Skeletal muscle cell (primary cell): ENCODE data around the gene CD300LG.
"Not testable (repeated sequence)": the region's sequence is repeated elsewhere in the genome, so short reads cannot be mapped to it uniquely, and the experiment has no call there.

Experiments used
- DNase-seq: peaks from one replicate; pipeline ENCODE4 v3.0.0-alpha.2; 2010; ENCODE audit warnings: low read depth
- H3K4me3 ChIP-seq: 2 replicates; pipeline ENCODE4 v1.5.1; 2011; ENCODE audit warnings: low read depth, mild to moderate bottlenecking, control low read depth, low read length, moderate library complexity

The CD300LG gene

GRCh38 chr17:43822570-43823190 lies 24.3 kb upstream of the CD300LG start:
- H3K4me3 ChIP-seq, result no peak overlapping the region
- no peak for DNase-seq

GRCh38 chr17:43823350-43824084 lies 23.5 kb upstream of the CD300LG start:
- DNase-seq, result no peak
- H3K4me3 ChIP-seq, result no peak overlapping the region

GRCh38 chr17:43825567-43825966 lies 21.4 kb upstream of the CD300LG start:
- no peak for DNase-seq
- no peak overlapping the region for H3K4me3 ChIP-seq

- H3K4me3 ChIP-seq, result no peak overlapping the region
- DNase-seq, result no peak
Measured at GRCh38 chr17:43826206-43826605, 20.8 kb upstream of the CD300LG start.

- DNase-seq, result no peak
- no peak overlapping the region for H3K4me3 ChIP-seq
Measured at GRCh38 chr17:43827596-43827995, 19.4 kb upstream of the CD300LG start.

GRCh38 chr17:43829738-43830137 lies 17.2 kb upstream of the CD300LG start:
- H3K4me3 ChIP-seq, result no peak overlapping the region
- DNase-seq, result no peak

- no peak overlapping the region for H3K4me3 ChIP-seq
- DNase-seq, result no peak
Measured at GRCh38 chr17:43830510-43831140, 16.4 kb upstream of the CD300LG start.

- no peak overlapping the region for H3K4me3 ChIP-seq
- no peak for DNase-seq
Measured at GRCh38 chr17:43831633-43832032, 15.3 kb upstream of the CD300LG start.

GRCh38 chr17:43832168-43832975 lies 14.6 kb upstream of the CD300LG start:
- DNase-seq, result peak; percentile 12
- peak overlapping the region; percentile 63 for H3K4me3 ChIP-seq

GRCh38 chr17:43832976-43833829 lies 13.8 kb upstream of the CD300LG start, which contains the start of gene MPP3:
Gene MPP3, minus strand, starts transcription at chr17:43833146. Its CDS starts 1,240 bp downstream, at chr17:43831906.
- H3K4me3 ChIP-seq, result peak within 1 kb of the TSS; percentile 63
- peak; percentile 16 for DNase-seq

- peak; percentile 28 for DNase-seq
- H3K4me3 ChIP-seq, result no peak overlapping the region
Measured at GRCh38 chr17:43834106-43834505, 12.9 kb upstream of the CD300LG start.

GRCh38 chr17:43839670-43840108 lies 7.3 kb upstream of the CD300LG start:
- H3K4me3 ChIP-seq, result no peak overlapping the region
- no peak for DNase-seq

- DNase-seq, result no peak
- H3K4me3 ChIP-seq, result no peak overlapping the region
Measured at GRCh38 chr17:43840814-43841213, 6.2 kb upstream of the CD300LG start.

GRCh38 chr17:43841282-43841681 lies 5.7 kb upstream of the CD300LG start:
- no peak overlapping the region for H3K4me3 ChIP-seq

GRCh38 chr17:43842091-43842974 lies 4.6 kb upstream of the CD300LG start:
- not testable (repeated sequence) for DNase-seq, H3K4me3 ChIP-seq

More at GRCh38 chr17:43841282-43841681, 5.7 kb upstream of the CD300LG start:
- DNase-seq, result no peak

- H3K4me3 ChIP-seq, result no peak overlapping the region
- no peak for DNase-seq
Measured at GRCh38 chr17:43842975-43843325, 4.0 kb upstream of the CD300LG start.

GRCh38 chr17:43844241-43844640 lies 2.7 kb upstream of the CD300LG start:
- H3K4me3 ChIP-seq, result no peak overlapping the region
- DNase-seq, result no peak

- DNase-seq, result no peak
- no peak overlapping the region for H3K4me3 ChIP-seq
Measured at GRCh38 chr17:43845766-43846165, 1.2 kb upstream of the CD300LG start.
